ENCODE data around the gene FAS. TPM values are rescaled to one million over a fixed set of nuclear protein-coding genes. Genes with fewer than 3 reads are reported as not detected.

Gene FAS
- total RNA-seq, 4 donors from 2014 or later: 9.0 to 58.5 (median 53.6) TPM

DNA sequence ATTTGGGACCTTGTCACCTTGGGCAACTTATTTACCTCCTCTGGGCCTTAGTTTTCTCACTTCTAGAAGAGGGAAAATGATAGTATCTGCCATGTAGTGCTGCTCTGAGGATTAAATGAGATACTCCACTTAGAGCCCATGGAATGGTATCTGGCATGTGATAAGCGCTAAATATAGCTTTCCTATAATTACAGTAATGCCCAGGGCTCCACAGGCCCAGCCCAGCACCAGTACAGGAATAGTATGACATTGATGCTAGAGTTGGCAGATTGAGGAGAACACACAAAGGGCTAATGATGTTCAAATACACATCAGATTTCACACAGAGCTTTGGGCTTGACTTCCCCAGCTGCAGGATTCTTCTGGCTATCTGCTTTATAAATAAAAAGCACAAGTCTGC lies 34.9 kb downstream of the FAS start:
- no peak for DNase-seq
- 100% methylated on average over 1 of the region's 1 CpG; no CpG with 5 or more reads in 1 of the 2 donors for WGBS, 2 donors (ENCODE audit: low coverage in 1 of 2)
- Histone ChIP-seq H3K27me3 (no peaks in the 10 kb centered on the region), H3K9me3 (no peaks in the 10 kb centered on the region), H3K4me1 (no peaks in the 10 kb centered on the region), H3K27ac (no peak overlapping the region), H3K4me3 (no peak overlapping the region), H3K36me3 (peaks cover 0 to 7% (median 3%) of the 10 kb centered on the region in 4 donors)
- no peak for TF ChIP-seq EP300 (IDR thresholded peaks at IDR 0.05; ENCODE audit: low read depth)
- no peak for TF ChIP-seq POLR2AphosphoS5 (IDR thresholded peaks at IDR 0.05)
- intact Hi-C loops (cut with DNase I; ENCODE audit: low total_unique reads) (loop anchor here (10.0 kb wide), 1 partner anchor 549 kb away; no protein-coding TSS in a partner anchor), in situ Hi-C loops (cut with MboI; ENCODE audit: low pct_ligation_motif_present in 1 of 4, low pct_unique_long_range_greater_than_20kb in 1 of 4, low sequenced_read_pairs in 3 of 4) (no loop called here)

DNA sequence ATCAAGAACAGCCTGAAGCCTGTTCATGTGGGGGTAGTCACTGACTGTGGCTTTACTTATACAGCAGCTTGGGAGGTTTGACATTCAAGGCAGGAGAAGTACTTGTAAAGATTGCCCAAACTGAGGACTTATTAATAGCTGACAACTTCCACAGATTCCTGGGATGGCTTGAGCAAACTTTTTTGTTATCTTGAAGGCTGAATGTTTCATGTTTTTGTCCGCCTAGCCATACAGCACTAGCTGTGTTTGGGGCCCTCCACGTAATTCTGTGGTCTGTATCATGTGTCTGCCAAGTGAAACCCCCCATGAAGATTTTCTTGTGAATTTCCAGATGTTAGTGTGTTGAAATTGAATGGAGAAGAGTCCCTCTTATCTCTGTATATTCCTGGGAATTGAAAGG lies 38.6 kb downstream of the FAS start:
- no peaks in the 10 kb centered on the region for H3K36me3 ChIP-seq
- H3K4me3 ChIP-seq: no peak overlapping the region
- no peaks in the 10 kb centered on the region for H3K27me3 ChIP-seq
- H3K4me1 ChIP-seq: peaks cover 0 to 14% (median 3%) of the 10 kb centered on the region in 4 donors
- intact Hi-C loops (cut with DNase I; ENCODE audit: low total_unique reads): loop anchor here (10.0 kb wide), 1 partner anchor 546 kb away; no protein-coding TSS in a partner anchor
- DNase-seq: no peak
- no peak overlapping the region for H3K27ac ChIP-seq
- TF ChIP-seq POLR2AphosphoS5 (IDR thresholded peaks at IDR 0.05): no peak
- no peak for TF ChIP-seq POLR2A (IDR thresholded peaks at IDR 0.05)
- no peak for TF ChIP-seq EP300 (IDR thresholded peaks at IDR 0.05; ENCODE audit: low read depth)
- TF ChIP-seq, protein P1, sequence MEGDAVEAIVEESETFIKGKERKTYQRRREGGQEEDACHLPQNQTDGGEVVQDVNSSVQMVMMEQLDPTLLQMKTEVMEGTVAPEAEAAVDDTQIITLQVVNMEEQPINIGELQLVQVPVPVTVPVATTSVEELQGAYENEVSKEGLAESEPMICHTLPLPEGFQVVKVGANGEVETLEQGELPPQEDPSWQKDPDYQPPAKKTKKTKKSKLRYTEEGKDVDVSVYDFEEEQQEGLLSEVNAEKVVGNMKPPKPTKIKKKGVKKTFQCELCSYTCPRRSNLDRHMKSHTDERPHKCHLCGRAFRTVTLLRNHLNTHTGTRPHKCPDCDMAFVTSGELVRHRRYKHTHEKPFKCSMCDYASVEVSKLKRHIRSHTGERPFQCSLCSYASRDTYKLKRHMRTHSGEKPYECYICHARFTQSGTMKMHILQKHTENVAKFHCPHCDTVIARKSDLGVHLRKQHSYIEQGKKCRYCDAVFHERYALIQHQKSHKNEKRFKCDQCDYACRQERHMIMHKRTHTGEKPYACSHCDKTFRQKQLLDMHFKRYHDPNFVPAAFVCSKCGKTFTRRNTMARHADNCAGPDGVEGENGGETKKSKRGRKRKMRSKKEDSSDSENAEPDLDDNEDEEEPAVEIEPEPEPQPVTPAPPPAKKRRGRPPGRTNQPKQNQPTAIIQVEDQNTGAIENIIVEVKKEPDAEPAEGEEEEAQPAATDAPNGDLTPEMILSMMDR (IDR thresholded peaks at IDR 0.05): no peak
- 84 to 100% methylated on average over 2 of the region's 2 CpGs for WGBS, 2 donors (ENCODE audit: low coverage in 1 of 2)
- in situ Hi-C loops (cut with MboI; ENCODE audit: low pct_ligation_motif_present in 1 of 4, low pct_unique_long_range_greater_than_20kb in 1 of 4, low sequenced_read_pairs in 3 of 4): no loop called here
- H3K9me3 ChIP-seq: no peaks in the 10 kb centered on the region

DNA sequence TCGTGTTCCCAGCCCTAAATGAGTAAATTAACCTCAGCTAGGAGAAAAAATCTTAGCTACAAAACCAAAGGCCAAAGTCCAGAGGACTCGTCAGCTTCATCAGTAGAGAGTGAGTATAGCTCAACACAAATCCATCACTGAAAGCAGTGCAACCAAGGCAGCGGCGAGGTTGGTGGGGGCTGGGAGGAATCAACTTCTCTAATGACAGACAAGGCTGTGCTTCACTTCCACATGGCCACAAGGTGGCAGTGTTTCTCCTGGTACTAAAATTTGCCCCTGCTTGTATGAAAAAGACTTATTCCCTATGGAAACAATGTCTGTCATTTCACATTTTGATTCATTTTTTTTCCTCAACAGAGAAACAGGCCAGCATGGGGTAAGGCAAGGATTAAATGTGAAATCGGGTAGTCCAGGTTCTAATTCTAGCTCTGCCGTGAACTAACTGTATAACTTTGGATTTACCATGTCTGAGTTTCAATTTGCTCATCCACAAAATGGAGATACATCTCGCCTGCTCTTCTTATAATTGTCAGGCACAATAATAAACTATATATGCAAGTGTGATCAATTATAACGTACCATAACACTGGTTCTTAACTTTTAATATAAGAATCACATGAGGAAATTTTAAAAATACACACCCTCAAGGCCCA lies 39.3 kb downstream of the FAS start:
- H3K4me3 ChIP-seq: no peak overlapping the region
- H3K9me3 ChIP-seq: no peaks in the 10 kb centered on the region
- H3K4me1 ChIP-seq: peaks cover 0 to 14% (median 3%) of the 10 kb centered on the region in 4 donors
- H3K27ac ChIP-seq: no peak overlapping the region
- in situ Hi-C loops (cut with MboI; ENCODE audit: low pct_ligation_motif_present in 1 of 4, low pct_unique_long_range_greater_than_20kb in 1 of 4, low sequenced_read_pairs in 3 of 4) (loop anchor here (5.0 to 10.0 kb wide), 2 partner anchors 182 to 185 kb away; no protein-coding TSS in a partner anchor), intact Hi-C loops (cut with DNase I; ENCODE audit: low total_unique reads) (loop anchor here (5.0 to 10.0 kb wide), 2 partner anchors 177 to 545 kb away; partner anchors contain the start of gene CH25H)
- no peak for TF ChIP-seq POLR2A (IDR thresholded peaks at IDR 0.05)
- TF ChIP-seq, protein P1 (IDR thresholded peaks at IDR 0.05): peak; percentile 85 to 92 (median 89)
- DNase-seq: peak; percentile 73
- H3K36me3 ChIP-seq: no peaks in the 10 kb centered on the region
- WGBS, 2 donors (ENCODE audit: low coverage in 1 of 2): 30 to 37% methylated on average over 5 to 8 of the region's 8 CpGs
- no peaks in the 10 kb centered on the region for H3K27me3 ChIP-seq

DNA sequence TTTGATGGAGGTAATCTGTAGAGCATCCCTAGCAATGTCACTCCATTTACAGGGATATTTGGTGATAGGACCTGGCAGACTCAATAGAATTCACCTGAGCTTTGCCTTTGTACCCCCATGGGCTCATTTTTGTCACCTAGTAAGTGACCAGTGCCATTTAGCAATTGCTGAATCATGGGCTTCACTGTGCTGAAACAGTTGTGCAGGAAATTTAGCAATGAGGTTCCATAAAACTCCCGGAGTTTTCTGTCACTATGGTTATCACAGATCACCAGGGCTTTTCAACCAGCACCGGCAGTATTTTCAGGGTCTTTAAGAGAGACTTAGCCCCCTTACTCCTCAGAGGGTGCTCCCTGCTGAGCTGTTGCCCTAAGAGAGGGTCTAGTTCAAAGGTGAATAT lies 40.2 kb downstream of the FAS start:
- intact Hi-C loops (cut with DNase I; ENCODE audit: low total_unique reads) (loop anchor here (5.0 kb wide), 1 partner anchor 177 kb away; the partner anchor contains the start of gene CH25H), in situ Hi-C loops (cut with MboI; ENCODE audit: low pct_ligation_motif_present in 1 of 4, low pct_unique_long_range_greater_than_20kb in 1 of 4, low sequenced_read_pairs in 3 of 4) (loop anchor here (5.0 to 10.0 kb wide), 2 partner anchors 182 to 184 kb away; no protein-coding TSS in a partner anchor)
- peaks cover 0 to 14% (median 3%) of the 10 kb centered on the region in 4 donors for H3K4me1 ChIP-seq
- no peaks in the 10 kb centered on the region for H3K9me3 ChIP-seq
- no peaks in the 10 kb centered on the region for H3K36me3 ChIP-seq
- no peak overlapping the region for H3K4me3 ChIP-seq
- DNase-seq: no peak
- H3K27ac ChIP-seq: no peak overlapping the region
- 60% methylated on average over 2 of the region's 2 CpGs; no CpG with 5 or more reads in 1 of the 2 donors for WGBS, 2 donors (ENCODE audit: low coverage in 1 of 2)
- H3K27me3 ChIP-seq: no peaks in the 10 kb centered on the region
- TF ChIP-seq POLR2AphosphoS5 (IDR thresholded peaks at IDR 0.05) (no peak), POLR2A (IDR thresholded peaks at IDR 0.05) (no peak)
- TF ChIP-seq, protein P1 (IDR thresholded peaks at IDR 0.05): no peak

All from transverse colon (tissue), 4 donors.